ENCODE measurements around the gene ITLN1. TPM values are rescaled to one million over a fixed set of nuclear protein-coding genes. Genes with fewer than 3 reads are reported as not detected.
"Not testable (repeated sequence)": the region's sequence is repeated elsewhere in the genome, so short reads cannot be mapped to it uniquely, and the experiment has no call there.

Gene ITLN1
- total and polyA plus RNA-seq, 10 donors = 0.52 to 3.6 (median 1.7) TPM

DNA sequence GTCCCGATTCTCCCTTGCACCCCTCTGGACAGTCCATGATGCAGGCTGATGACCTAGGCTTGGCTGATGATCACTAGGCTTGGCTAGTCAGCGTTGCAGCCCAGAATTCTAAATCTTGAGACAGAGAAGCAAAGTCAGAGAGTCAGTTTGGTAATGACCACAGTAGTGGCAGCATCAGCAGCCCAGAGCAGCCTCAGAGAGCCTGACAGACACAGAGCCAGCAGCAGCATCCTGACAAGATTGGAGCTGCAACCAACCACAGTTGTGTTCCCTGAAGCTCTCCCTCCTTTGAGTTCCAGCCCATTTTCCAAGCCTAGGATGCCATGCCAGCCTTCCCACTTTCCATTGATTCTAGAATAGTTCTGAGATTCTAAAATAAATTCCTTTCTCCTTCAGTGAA is 16.8 kb upstream of the ITLN1 start:
- intact Hi-C loops (cut with DNase I; ENCODE audit: low total_unique reads) = no loop called here
- 87 to 95% (median 91%) methylated on average over 2 of the region's 2 CpGs for WGBS, 5 donors
- H3K27ac ChIP-seq = no peak overlapping the region
- H3K36me3 ChIP-seq = no peaks in the 10 kb centered on the region
- H3K4me3 ChIP-seq = no peak overlapping the region
- no peaks in the 10 kb centered on the region for H3K4me1 ChIP-seq
- H3K9me3 ChIP-seq = peaks cover 0 to 4% (median 0%) of the 10 kb centered on the region in 8 donors
- H3K27me3 ChIP-seq (replicated peaks in 1 of 7) = peaks cover 0 to 4% (median 0%) of the 10 kb centered on the region in 7 donors
- TF ChIP-seq POLR2AphosphoS5 (IDR thresholded peaks at IDR 0.05) = no peak
- no peak for TF ChIP-seq POLR2A (IDR thresholded peaks at IDR 0.05)
- TF ChIP-seq, protein P1, sequence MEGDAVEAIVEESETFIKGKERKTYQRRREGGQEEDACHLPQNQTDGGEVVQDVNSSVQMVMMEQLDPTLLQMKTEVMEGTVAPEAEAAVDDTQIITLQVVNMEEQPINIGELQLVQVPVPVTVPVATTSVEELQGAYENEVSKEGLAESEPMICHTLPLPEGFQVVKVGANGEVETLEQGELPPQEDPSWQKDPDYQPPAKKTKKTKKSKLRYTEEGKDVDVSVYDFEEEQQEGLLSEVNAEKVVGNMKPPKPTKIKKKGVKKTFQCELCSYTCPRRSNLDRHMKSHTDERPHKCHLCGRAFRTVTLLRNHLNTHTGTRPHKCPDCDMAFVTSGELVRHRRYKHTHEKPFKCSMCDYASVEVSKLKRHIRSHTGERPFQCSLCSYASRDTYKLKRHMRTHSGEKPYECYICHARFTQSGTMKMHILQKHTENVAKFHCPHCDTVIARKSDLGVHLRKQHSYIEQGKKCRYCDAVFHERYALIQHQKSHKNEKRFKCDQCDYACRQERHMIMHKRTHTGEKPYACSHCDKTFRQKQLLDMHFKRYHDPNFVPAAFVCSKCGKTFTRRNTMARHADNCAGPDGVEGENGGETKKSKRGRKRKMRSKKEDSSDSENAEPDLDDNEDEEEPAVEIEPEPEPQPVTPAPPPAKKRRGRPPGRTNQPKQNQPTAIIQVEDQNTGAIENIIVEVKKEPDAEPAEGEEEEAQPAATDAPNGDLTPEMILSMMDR (IDR thresholded peaks at IDR 0.05 in 8 of 11, conservative IDR thresholded peaks at IDR 0.05 in 3 of 11) = no peak
- DNase-seq = no peak

DNA sequence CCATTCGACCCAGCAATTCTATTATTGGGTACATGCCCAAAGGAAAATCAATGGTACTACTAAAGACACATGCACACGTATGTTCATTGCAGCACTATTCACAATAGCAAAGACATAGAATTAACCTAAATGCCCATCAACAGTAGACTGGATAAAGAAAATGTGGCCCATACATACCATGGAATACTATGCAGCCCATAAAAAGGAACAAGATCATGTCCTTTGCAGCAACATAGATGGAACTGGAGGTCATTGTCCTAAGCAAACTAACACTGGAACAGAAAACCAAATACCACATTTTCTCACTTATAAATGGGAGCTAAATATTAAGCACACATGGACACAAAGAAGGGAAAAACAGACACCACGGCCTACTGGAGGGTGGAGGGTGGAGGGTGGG is 15.7 kb upstream of the ITLN1 start:
- H3K4me1 ChIP-seq; H3K36me3 ChIP-seq; H3K27ac ChIP-seq; H3K27me3 ChIP-seq (replicated peaks in 1 of 7); intact Hi-C loops (cut with DNase I; ENCODE audit: low total_unique reads); H3K4me3 ChIP-seq; H3K9me3 ChIP-seq; DNase-seq: not testable (repeated sequence)
- 61 to 87% (median 72%) methylated on average over 3 of the region's 3 CpGs for WGBS, 5 donors

DNA sequence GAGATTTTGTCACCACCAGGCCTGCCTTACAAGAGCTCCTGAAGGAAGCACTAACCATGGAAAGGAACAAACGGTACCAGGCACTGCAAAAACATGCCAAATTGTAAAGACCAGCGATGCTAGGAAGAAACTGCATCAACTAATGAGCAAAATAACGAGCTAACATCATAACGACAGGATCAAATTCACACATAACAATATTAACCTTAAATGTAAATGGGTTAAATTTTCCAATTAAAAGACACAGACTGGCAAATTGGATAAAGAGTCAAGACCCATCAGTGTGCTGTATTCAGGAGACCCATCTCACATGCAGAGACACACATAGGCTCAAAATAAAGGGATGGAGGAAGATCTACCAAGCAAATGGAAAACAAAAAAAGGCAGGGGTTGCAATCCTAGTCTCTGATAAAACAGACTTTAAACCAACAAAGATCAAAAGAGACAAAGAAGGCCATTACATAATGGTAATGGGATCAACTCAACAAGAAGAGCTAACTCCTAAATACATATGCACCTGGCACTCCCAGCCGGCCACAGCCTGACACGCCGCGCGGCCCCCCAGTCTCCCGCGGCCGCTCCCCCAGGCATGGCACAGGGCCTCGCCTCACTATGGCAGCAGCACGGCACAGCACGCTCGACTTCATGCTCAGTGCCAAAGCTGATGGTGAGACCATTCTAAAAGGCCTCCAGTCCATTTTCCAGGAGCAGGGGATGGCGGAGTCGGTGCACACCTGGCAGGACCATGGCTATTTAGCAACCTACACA is 9.6 kb upstream of the ITLN1 start:
- H3K27me3 ChIP-seq (replicated peaks in 1 of 7); H3K4me3 ChIP-seq; H3K36me3 ChIP-seq; intact Hi-C loops (cut with DNase I; ENCODE audit: low total_unique reads); H3K27ac ChIP-seq; DNase-seq; H3K4me1 ChIP-seq: not testable (repeated sequence)
- H3K9me3 ChIP-seq = peaks cover 0 to 21% (median 3%) of the 10 kb centered on the region in 8 donors
- 91 to 97% (median 95%) methylated on average over 18 of the region's 18 CpGs for WGBS, 5 donors

DNA sequence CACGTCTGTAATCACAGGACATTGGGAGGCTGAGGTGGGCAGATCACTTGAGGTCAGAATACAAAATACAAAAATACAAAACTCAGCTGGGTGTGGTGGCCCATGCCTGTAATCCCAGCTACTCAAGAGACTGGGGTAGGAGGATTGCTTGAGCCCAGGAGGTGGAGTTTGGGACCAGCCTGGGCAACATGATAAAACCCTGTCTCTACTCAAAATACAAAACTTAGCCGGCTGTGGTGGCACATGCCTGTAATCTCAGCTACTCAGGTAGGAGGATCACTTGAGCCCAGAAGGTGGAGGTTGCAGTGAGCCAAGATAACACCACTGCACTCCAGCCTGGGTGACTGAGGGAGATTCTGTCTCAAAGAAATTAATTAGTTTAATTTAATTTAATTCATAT is 6.5 kb upstream of the ITLN1 start:
- Histone ChIP-seq H3K4me3 (no peak overlapping the region), H3K9me3 (peaks cover 0 to 21% (median 3%) of the 10 kb centered on the region in 8 donors), H3K36me3 (no peaks in the 10 kb centered on the region), H3K4me1 (no peaks in the 10 kb centered on the region), H3K27ac (no peak overlapping the region), H3K27me3 (replicated peaks in 1 of 7) (peaks cover 0 to 12% (median 0%) of the 10 kb centered on the region in 7 donors)
- intact Hi-C loops (cut with DNase I; ENCODE audit: low total_unique reads) = no loop called here
- no peak for TF ChIP-seq POLR2AphosphoS5 (IDR thresholded peaks at IDR 0.05)
- TF ChIP-seq POLR2A (IDR thresholded peaks at IDR 0.05) = no peak
- TF ChIP-seq, protein P1 (IDR thresholded peaks at IDR 0.05 in 8 of 11, conservative IDR thresholded peaks at IDR 0.05 in 3 of 11) = no peak
- no peak for DNase-seq
- WGBS, 5 donors = 75 to 87% (median 77%) methylated on average over 2 of the region's 2 CpGs

DNA sequence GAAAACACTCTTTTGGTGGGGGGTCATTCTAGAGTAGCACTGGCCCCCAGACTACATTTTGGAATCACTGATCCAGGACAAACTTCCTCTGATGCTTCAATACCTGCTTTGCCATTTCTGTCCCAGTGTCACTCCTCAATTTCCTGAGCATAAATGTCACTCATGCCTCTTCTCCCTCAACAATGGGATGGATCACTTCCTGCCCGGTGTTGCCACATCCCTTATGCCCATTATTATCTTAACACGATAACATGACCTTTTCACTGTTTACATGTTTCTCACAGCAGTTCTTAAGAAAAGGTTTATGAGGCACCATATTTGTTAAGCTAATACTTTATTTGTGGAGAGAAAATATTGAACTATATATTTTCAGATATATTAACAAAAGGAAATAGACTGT is 3.9 kb upstream of the ITLN1 start:
- peaks cover 0 to 12% (median 0%) of the 10 kb centered on the region in 7 donors for H3K27me3 ChIP-seq (replicated peaks in 1 of 7)
- no peak overlapping the region for H3K27ac ChIP-seq
- H3K36me3 ChIP-seq = no peaks in the 10 kb centered on the region
- WGBS, 5 donors = 32 to 61% (median 44%) methylated on average over 2 of the region's 2 CpGs
- no peak for DNase-seq
- intact Hi-C loops (cut with DNase I; ENCODE audit: low total_unique reads) = no loop called here
- H3K4me1 ChIP-seq = peaks cover 0 to 12% (median 0%) of the 10 kb centered on the region in 6 donors
- TF ChIP-seq POLR2A (IDR thresholded peaks at IDR 0.05) (no peak), POLR2AphosphoS5 (IDR thresholded peaks at IDR 0.05) (no peak)
- TF ChIP-seq, protein P1 (IDR thresholded peaks at IDR 0.05 in 8 of 11, conservative IDR thresholded peaks at IDR 0.05 in 3 of 11) = no peak
- no peak overlapping the region for H3K4me3 ChIP-seq
- H3K9me3 ChIP-seq = peaks cover 0 to 8% (median 0%) of the 10 kb centered on the region in 8 donors
